Activated B cell treated with CpG ODN at 0.5 μM for 24 hours (primary cell): Measurements from ENCODE around the gene MRPL14. TPM values are rescaled to one million over a fixed set of nuclear protein-coding genes. Genes with fewer than 3 reads are reported as not detected.

Experiments
- ATAC-seq: fragments of 200-7000 bp; cut with Tn5 transposase; one replicate; pipeline ENCODE4 v1.10.0; 2021; ENCODE audit warnings: low read depth, mild to moderate bottlenecking, moderate library complexity
- CTCF ChIA-PET: fragments of 350-600 bp; sonication (Branson Sonifier 250); formaldehyde crosslinking; loops from one replicate; lab custom pipeline; 2021; ENCODE audit warnings: antibody characterized with exemption; lab: Charles Lee
- POLR2A ChIA-PET: fragments of 350-600 bp; sonication (Branson Sonifier 250); formaldehyde crosslinking; loops from one replicate; lab custom pipeline; 2021; ENCODE audit warnings: antibody characterized with exemption; lab: Charles Lee
- DNase-seq: peaks from one replicate; pipeline ENCODE4 v3.0.0; 2022
- H3K27ac Mint-ChIP-seq: one replicate; pipeline ENCODE4 v1.8.0; 2020; ENCODE audit warnings: mixed read lengths
- H3K27me3 Mint-ChIP-seq: one replicate; pipeline ENCODE4 v1.8.0; 2021; ENCODE audit warnings: mixed read lengths
- H3K36me3 Mint-ChIP-seq: one replicate; pipeline ENCODE4 v1.8.0; 2021; ENCODE audit warnings: low read depth, mixed read lengths
- H3K4me1 Mint-ChIP-seq: one replicate; pipeline ENCODE4 v1.8.0; 2021; ENCODE audit warnings: mixed read lengths
- H3K4me3 Mint-ChIP-seq: one replicate; pipeline ENCODE4 v1.8.0; 2020; ENCODE audit warnings: mild to moderate bottlenecking, mixed read lengths
- H3K9me3 Mint-ChIP-seq: one replicate; pipeline ENCODE4 v1.8.0; 2020; ENCODE audit warnings: mixed read lengths
- intact Hi-C: fragments of 100-400 bp; cut with micrococcal nuclease; formaldehyde crosslinking; loops from one replicate; pipeline ENCODE4 v1.15.1; 2024
- total RNA-seq: library from RNA; stranded (reverse); gene quantifications from 2 replicates; pipeline ENCODE4 v1.2.3, GENCODE V29; 2022
- TF ChIP-seq, protein P1 (sequence below): fragments of 200-600 bp; IDR thresholded peaks from one replicate; pipeline ENCODE4 v1.8.0; 2022; ENCODE audit warnings: antibody characterized with exemption, mild to moderate bottlenecking

Gene MRPL14
- total RNA-seq, 1 donor from 2014 or later = 45.5 TPM

- Mint-ChIP-seq H3K4me1 (no peaks in the 10 kb centered on the region), H3K4me3 (no peak overlapping the region), H3K36me3 (no peaks in the 10 kb centered on the region), H3K9me3 (peaks cover 2% of the 10 kb centered on the region), H3K27ac (no peak overlapping the region), H3K27me3 (peaks cover 11% of the 10 kb centered on the region)
- DNase-seq (no peak), ATAC-seq (no peak)
- ChIA-PET CTCF (interaction anchor here (1.4 kb wide), 1 partner anchor 10 kb away, joined by 6 read pairs; no protein-coding TSS in a partner anchor), POLR2A (interaction anchor here (0.6 kb wide), 1 partner anchor 9 kb away, joined by 3 read pairs; no protein-coding TSS in a partner anchor)
- TF ChIP-seq, protein P1, sequence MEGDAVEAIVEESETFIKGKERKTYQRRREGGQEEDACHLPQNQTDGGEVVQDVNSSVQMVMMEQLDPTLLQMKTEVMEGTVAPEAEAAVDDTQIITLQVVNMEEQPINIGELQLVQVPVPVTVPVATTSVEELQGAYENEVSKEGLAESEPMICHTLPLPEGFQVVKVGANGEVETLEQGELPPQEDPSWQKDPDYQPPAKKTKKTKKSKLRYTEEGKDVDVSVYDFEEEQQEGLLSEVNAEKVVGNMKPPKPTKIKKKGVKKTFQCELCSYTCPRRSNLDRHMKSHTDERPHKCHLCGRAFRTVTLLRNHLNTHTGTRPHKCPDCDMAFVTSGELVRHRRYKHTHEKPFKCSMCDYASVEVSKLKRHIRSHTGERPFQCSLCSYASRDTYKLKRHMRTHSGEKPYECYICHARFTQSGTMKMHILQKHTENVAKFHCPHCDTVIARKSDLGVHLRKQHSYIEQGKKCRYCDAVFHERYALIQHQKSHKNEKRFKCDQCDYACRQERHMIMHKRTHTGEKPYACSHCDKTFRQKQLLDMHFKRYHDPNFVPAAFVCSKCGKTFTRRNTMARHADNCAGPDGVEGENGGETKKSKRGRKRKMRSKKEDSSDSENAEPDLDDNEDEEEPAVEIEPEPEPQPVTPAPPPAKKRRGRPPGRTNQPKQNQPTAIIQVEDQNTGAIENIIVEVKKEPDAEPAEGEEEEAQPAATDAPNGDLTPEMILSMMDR = no peak
- intact Hi-C loops = no loop called here
Observed at GRCh38 chr6:44064948-44065272, 62.3 kb downstream of the MRPL14 start.

DNA sequence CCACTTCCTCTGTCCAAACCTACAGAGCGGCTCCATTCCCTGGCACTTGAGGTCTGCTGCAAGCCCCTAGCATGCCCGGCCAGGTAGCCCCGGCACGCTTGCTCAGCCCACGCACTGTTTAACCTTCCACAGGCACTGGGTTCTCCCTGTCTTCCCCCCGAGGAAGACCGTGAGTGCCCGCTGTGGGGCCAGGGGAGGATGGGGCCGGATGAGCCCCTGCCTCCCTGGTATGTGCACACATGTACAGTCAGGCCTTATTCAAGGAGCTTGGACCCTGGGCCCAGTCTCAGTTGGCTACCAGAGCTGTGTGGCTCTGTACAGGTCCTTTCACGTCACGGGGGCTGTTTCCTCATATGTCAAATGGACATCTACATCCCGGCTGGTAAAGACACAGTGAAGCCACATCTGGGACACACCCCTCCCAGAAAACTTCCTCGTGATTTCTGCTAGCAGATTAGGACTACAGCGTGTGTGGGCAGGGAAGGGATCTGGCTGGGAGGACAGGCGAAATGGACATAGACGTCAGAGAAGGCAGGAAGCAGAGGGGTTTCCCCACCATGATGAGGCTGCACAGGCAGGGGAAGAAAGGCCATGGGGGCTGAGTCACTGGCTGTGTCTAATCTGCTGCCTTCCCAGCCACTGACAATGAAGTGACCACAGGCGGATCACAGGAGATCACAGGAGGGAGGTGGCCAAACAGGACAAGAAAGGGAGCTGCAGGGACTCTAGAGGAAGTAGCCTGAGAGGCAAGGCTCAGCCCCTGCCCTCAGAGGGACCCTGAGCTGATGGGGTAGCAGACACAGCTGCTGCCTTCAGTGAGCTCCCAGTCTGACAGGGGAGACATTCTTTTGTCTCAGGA lies 62.9 kb downstream of the MRPL14 start:
- intact Hi-C loops = no loop called here
- Mint-ChIP-seq H3K27ac (no peak overlapping the region), H3K9me3 (peaks cover 2% of the 10 kb centered on the region), H3K27me3 (peaks cover 9% of the 10 kb centered on the region), H3K4me1 (no peaks in the 10 kb centered on the region), H3K4me3 (no peak overlapping the region), H3K36me3 (no peaks in the 10 kb centered on the region)
- ATAC-seq = no peak
- POLR2A ChIA-PET = no interaction called here
- DNase-seq = no peak
- TF ChIP-seq, protein P1 = no peak
- CTCF ChIA-PET = interaction anchor here (1.1 to 1.4 kb wide), 2 partner anchors 11 kb away, joined by 3 to 6 read pairs; no protein-coding TSS in a partner anchor

GRCh38 chr6:44063561-44064059 lies 63.6 kb downstream of the MRPL14 start:
- TF ChIP-seq, protein P1 = no peak
- CTCF ChIA-PET = interaction anchor here (1.1 kb wide), 1 partner anchor 11 kb away, joined by 3 read pairs; no protein-coding TSS in a partner anchor

More at GRCh38 chr6:44063561-44064059, 63.6 kb downstream of the MRPL14 start:
- ATAC-seq = no peak
- H3K27me3 Mint-ChIP-seq = peaks cover 7% of the 10 kb centered on the region
- H3K27ac Mint-ChIP-seq = no peak overlapping the region
- H3K4me1 Mint-ChIP-seq = peaks cover 4% of the 10 kb centered on the region
- H3K36me3 Mint-ChIP-seq = no peaks in the 10 kb centered on the region
- H3K9me3 Mint-ChIP-seq = peaks cover 2% of the 10 kb centered on the region
- intact Hi-C loops = no loop called here
- no peak overlapping the region for H3K4me3 Mint-ChIP-seq
- no peak for DNase-seq
- POLR2A ChIA-PET = no interaction called here

Other genes starting within 250 kb of the MRPL14 start
- 12.3 and 13.9 TPM in 2 replicates for gene TMEM63B, start 102 bp upstream of the MRPL14 start, total RNA-seq
- not detected in 2 replicates for gene CAPN11, start 31.4 kb upstream of the MRPL14 start, total RNA-seq
- not detected in 2 replicates for gene MYMX, start 89.5 kb upstream of the MRPL14 start, total RNA-seq
- 15.0 and 17.3 TPM in 2 replicates for gene SLC29A1, start 96.1 kb upstream of the MRPL14 start, total RNA-seq
- 1,222 and 1,311 TPM in 2 replicates for gene HSP90AB1, start 119.6 kb upstream of the MRPL14 start, total RNA-seq
- 27.0 and 29.1 TPM in 2 replicates for gene SLC35B2, start 130.1 kb upstream of the MRPL14 start, total RNA-seq
- 94.7 and 99.2 TPM in 2 replicates for gene NFKBIE, start 138.1 kb upstream of the MRPL14 start, total RNA-seq
- gene TMEM151B, start 143.0 kb upstream of the MRPL14 start, total RNA-seq = 0.10 TPM in 1 of 2 replicates, not detected in the other
- 19.1 and 22.4 TPM in 2 replicates for gene AARS2, start 185.9 kb upstream of the MRPL14 start, total RNA-seq
- not detected in 2 replicates for gene SPATS1, start 215.2 kb upstream of the MRPL14 start, total RNA-seq